PC-9 (cell line): ENCODE measurements around the gene MAPK10. TPM values are rescaled to one million over a fixed set of nuclear protein-coding genes. Genes with fewer than 3 reads are reported as not detected.

ENCODE experiments used
- BruUV-seq: library from RNA; stranded (reverse); fragments of 400-500 nt; replicated peaks from 2 replicates; lab custom pipeline; 2021; lab: Mats Ljungman, UMichigan
- CTCF ChIA-PET: fragments of 300-600 bp; sonication (Branson Sonifier 250); formaldehyde crosslinking; loops from one replicate; lab custom pipeline; 2022; ENCODE audit warnings: antibody characterized with exemption; lab: Charles Lee
- POLR2A ChIA-PET: fragments of 300-600 bp; sonication (Branson Sonifier 250); formaldehyde crosslinking; loops from one replicate; lab custom pipeline; 2022; ENCODE audit warnings: antibody characterized with exemption; ENCODE audit not compliant: unreplicated experiment; lab: Charles Lee
- DNase-seq, 2 experiments: peaks; one replicate each; pipeline versions ENCODE4 v3.0.0 to v3.0.0-alpha.2; 2015 to 2022; ENCODE audit warnings: mixed read lengths in 1 of 2
- H2AFZ ChIP-seq: fragments of 200-600 bp; sonication (generic); 2 replicates; pipeline ENCODE4 v1.8.1; 2017; ENCODE audit warnings: antibody characterized with exemption
- H3F3A ChIP-seq: fragments of 200-600 bp; sonication (generic); 2 replicates; pipeline ENCODE4 v1.8.1; 2017; ENCODE audit warnings: antibody characterized with exemption, mild to moderate bottlenecking, low read depth; ENCODE audit not compliant: insufficient read depth
- H3K27ac ChIP-seq: fragments of 200-600 bp; sonication (generic); 2 replicates; pipeline ENCODE4 v1.6.1; 2016; ENCODE audit warnings: mixed run types
- H3K27me3 ChIP-seq: fragments of 200-600 bp; sonication (generic); 2 replicates; pipeline ENCODE4 v1.6.1; 2016; ENCODE audit warnings: low read depth, mixed run types; ENCODE audit not compliant: insufficient read depth
- H3K36me3 ChIP-seq: fragments of 200-600 bp; sonication (generic); 2 replicates; pipeline ENCODE4 v1.6.1; 2016; ENCODE audit warnings: low read depth, mixed run types
- H3K4me1 ChIP-seq: fragments of 200-600 bp; sonication (generic); replicated peaks from 2 replicates; pipeline ENCODE4 v1.6.1; 2016; ENCODE audit warnings: mixed run types; ENCODE audit not compliant: insufficient read depth
- H3K4me2 ChIP-seq: fragments of 200-600 bp; sonication (generic); 2 replicates; pipeline ENCODE4 v1.6.1; 2017; ENCODE audit warnings: mixed run types
- H3K4me3 ChIP-seq: fragments of 200-600 bp; sonication (generic); 2 replicates; pipeline ENCODE4 v1.6.1; 2016; ENCODE audit warnings: mixed run types
- H3K79me2 ChIP-seq: fragments of 200-600 bp; sonication (generic); 2 replicates; pipeline ENCODE4 v1.6.1; 2017; ENCODE audit warnings: low read depth, mixed run types
- H3K9me2 ChIP-seq: fragments of 200-600 bp; sonication (generic); 2 replicates; pipeline ENCODE4 v1.8.1; 2017; ENCODE audit warnings: mild to moderate bottlenecking; ENCODE audit not compliant: insufficient read depth
- H3K9me3 ChIP-seq: fragments of 200-600 bp; sonication (generic); 2 replicates; pipeline ENCODE4 v1.8.1; 2016; ENCODE audit warnings: low read depth; ENCODE audit not compliant: insufficient read depth
- H4K20me1 ChIP-seq: fragments of 200-600 bp; sonication (generic); 2 replicates; pipeline ENCODE4 v1.8.1; 2017; ENCODE audit not compliant: insufficient read depth
- CTCF ChIP-seq: fragments of 200-600 bp; sonication (generic); conservative IDR thresholded peaks from 2 replicates; pipeline ENCODE4 v1.6.1; 2017; ENCODE audit warnings: mixed run types, antibody characterized with exemption, mild to moderate bottlenecking, moderate library complexity
- EZH2 ChIP-seq: fragments of 200-600 bp; sonication (generic); IDR thresholded peaks from 2 replicates; pipeline ENCODE4 v1.8.0; 2017; ENCODE audit warnings: antibody characterized with exemption, low read depth
- intact Hi-C: fragments of 100-400 bp; cut with micrococcal nuclease; formaldehyde crosslinking; loops from one replicate; pipeline ENCODE4 v1.10.0; 2022; ENCODE audit not compliant: unreplicated experiment
- total RNA-seq: library from RNA; stranded (reverse); gene quantifications from 2 replicates; pipeline ENCODE4 v1.2.3, GENCODE V29; 2021

Gene MAPK10
- total RNA-seq, 1 experiment from 2014 or later: 4.2 TPM

- no peaks in the 10 kb centered on the region for H3F3A ChIP-seq
- ChIA-PET POLR2A (no interaction called here), CTCF (no interaction called here)
- no peak overlapping the region for H2AFZ ChIP-seq
- H3K79me2 ChIP-seq: no peaks in the 10 kb centered on the region
- no peak for DNase-seq
- intact Hi-C loops: no loop called here
- no peak overlapping the region for H3K27ac ChIP-seq
- H3K4me1 ChIP-seq: no peaks in the 10 kb centered on the region
- H3K36me3 ChIP-seq: no peaks in the 10 kb centered on the region
- H4K20me1 ChIP-seq: no peaks in the 10 kb centered on the region
- no peaks in the 10 kb centered on the region for H3K9me3 ChIP-seq
- H3K4me2 ChIP-seq: no peak overlapping the region
- no TSS peak for BruUV-seq
- H3K27me3 ChIP-seq: no peaks in the 10 kb centered on the region
- H3K9me2 ChIP-seq: no peaks in the 10 kb centered on the region
- no peak overlapping the region for H3K4me3 ChIP-seq
- no peak for TF ChIP-seq EZH2
- TF ChIP-seq CTCF: no peak
These were observed 44.3 kb downstream of the MAPK10 start for GRCh38 chr4:86315579-86315978.

DNA sequence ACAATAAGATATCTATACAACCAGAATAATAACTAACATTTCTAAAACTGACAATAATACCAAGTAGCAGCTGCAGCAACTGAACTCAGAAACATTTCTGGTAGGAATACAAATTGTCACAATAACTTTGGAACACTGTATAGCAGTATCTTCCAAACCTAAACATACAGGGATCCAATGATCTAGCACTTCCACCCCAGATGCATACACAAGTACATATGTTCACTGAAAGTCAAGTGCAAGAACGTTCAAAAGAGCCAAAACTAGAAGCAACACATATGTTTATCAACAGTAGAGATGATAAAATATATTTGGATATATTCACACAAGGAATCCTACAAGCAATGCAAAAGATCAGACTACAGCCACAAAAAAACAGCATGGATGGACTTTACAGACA is 46.2 kb downstream of the MAPK10 start:
- no peak overlapping the region for H3K27ac ChIP-seq
- no peaks in the 10 kb centered on the region for H3K36me3 ChIP-seq
- H4K20me1 ChIP-seq: no peaks in the 10 kb centered on the region
- H3K4me2 ChIP-seq: no peak overlapping the region
- TF ChIP-seq CTCF: no peak
- TF ChIP-seq EZH2: no peak
- H3F3A ChIP-seq: no peaks in the 10 kb centered on the region
- intact Hi-C loops: no loop called here
- no peaks in the 10 kb centered on the region for H3K9me3 ChIP-seq
- CTCF ChIA-PET: no interaction called here
- H2AFZ ChIP-seq: no peak overlapping the region
- no peaks in the 10 kb centered on the region for H3K27me3 ChIP-seq
- no peaks in the 10 kb centered on the region for H3K9me2 ChIP-seq
- no peaks in the 10 kb centered on the region for H3K4me1 ChIP-seq
- POLR2A ChIA-PET: no interaction called here
- H3K4me3 ChIP-seq: no peak overlapping the region
- no TSS peak for BruUV-seq
- H3K79me2 ChIP-seq: no peaks in the 10 kb centered on the region
- DNase-seq: no peak

DNA sequence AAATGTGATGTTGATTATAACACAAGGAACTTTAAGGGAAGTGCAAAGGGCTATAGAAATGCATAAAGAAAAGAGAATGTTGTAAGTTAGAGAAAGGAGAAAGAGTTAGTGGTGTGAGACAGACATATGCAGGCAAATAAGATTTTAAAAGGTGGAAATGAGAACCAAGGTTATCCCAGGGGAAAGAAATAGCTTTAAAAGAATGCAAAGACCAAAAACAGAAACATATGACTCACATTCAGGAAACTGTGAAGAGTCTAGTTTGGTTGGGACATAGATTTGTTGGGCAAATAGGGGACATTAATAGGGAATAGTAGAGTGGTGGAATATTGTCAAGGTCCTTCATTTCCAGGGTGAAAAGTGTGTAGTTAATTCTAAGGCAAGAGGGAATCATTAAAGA is 52.4 kb downstream of the MAPK10 start:
- DNase-seq: no peak
- Histone ChIP-seq H3K27me3 (no peaks in the 10 kb centered on the region), H3K27ac (no peak overlapping the region), H3K4me2 (no peak overlapping the region), H3K36me3 (no peaks in the 10 kb centered on the region), H3K4me3 (no peak overlapping the region), H4K20me1 (no peaks in the 10 kb centered on the region), H3F3A (no peaks in the 10 kb centered on the region), H3K4me1 (no peaks in the 10 kb centered on the region), H3K79me2 (no peaks in the 10 kb centered on the region), H3K9me3 (no peaks in the 10 kb centered on the region), H2AFZ (no peak overlapping the region), H3K9me2 (no peaks in the 10 kb centered on the region)
- CTCF ChIA-PET: no interaction called here
- intact Hi-C loops: no loop called here
- TF ChIP-seq CTCF: no peak
- TF ChIP-seq EZH2: no peak
- BruUV-seq: no TSS peak
- POLR2A ChIA-PET: no interaction called here
